Nephron progenitor cell (in vitro differentiated cells): ENCODE results near the gene CNP.
"Not testable (repeated sequence)": the region's sequence is repeated elsewhere in the genome, so short reads cannot be mapped to it uniquely, and the experiment has no call there.

Experiments
- DNase-seq: peaks from one replicate; pipeline ENCODE4 v3.0.0; 2021
- H3K27ac Mint-ChIP-seq: 2 replicates; pipeline ENCODE4 v1.8.0; 2021; ENCODE audit warnings: mild to moderate bottlenecking, moderate library complexity, mixed read lengths
- H3K27me3 Mint-ChIP-seq: 2 replicates; pipeline ENCODE4 v1.8.0; 2021; ENCODE audit warnings: mild to moderate bottlenecking, low read depth, mixed read lengths; ENCODE audit not compliant: poor library complexity
- H3K36me3 Mint-ChIP-seq: 2 replicates; pipeline ENCODE4 v1.8.0; 2021; ENCODE audit warnings: low read depth, mixed read lengths
- H3K4me1 Mint-ChIP-seq: 2 replicates; pipeline ENCODE4 v1.8.0; 2021; ENCODE audit warnings: mixed read lengths
- H3K4me3 Mint-ChIP-seq: 2 replicates; pipeline ENCODE4 v1.8.0; 2021; ENCODE audit warnings: mild to moderate bottlenecking, moderate library complexity, mixed read lengths
- H3K9me3 Mint-ChIP-seq: 2 replicates; pipeline ENCODE4 v1.8.0; 2021; ENCODE audit warnings: mild to moderate bottlenecking, moderate library complexity, mixed read lengths
- CTCF ChIP-seq: fragments of 200-600 bp; sonication (generic); IDR thresholded peaks from 2 replicates; pipeline ENCODE4 v1.5.0; 2021; ENCODE audit warnings: antibody characterized with exemption

Gene CNP

GRCh38 chr17:41919840-41920579 lies 46.6 kb upstream of the CNP start:
- no peak for TF ChIP-seq CTCF
- peak overlapping the region; percentile 79 for H3K27ac Mint-ChIP-seq
- H3K27me3 Mint-ChIP-seq = peaks cover 8% of the 10 kb centered on the region
- H3K36me3 Mint-ChIP-seq = peaks cover 5% of the 10 kb centered on the region
- H3K9me3 Mint-ChIP-seq = no peaks in the 10 kb centered on the region
- H3K4me1 Mint-ChIP-seq = peaks cover 60% of the 10 kb centered on the region
- DNase-seq = peak; percentile 13
- peak overlapping the region; percentile 89 for H3K4me3 Mint-ChIP-seq

DNA sequence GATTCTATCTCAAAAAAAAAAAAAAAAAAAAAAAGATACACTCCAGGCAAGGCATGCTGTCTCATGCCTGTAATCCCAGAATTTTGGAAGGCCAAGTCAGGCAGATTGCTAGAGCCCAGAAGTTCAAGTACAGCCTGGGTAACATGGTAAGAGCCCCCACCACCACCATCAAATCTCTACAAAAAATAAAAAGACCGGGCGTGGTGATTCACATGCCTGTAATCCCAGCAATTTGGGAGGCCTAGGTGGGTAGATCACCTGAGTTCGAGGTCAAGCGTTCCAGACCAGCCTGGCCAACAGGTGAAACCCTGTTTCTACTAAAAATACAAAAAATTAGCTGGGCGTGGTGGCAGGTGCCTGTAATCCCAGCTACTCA lies 46.0 kb upstream of the CNP start:
- Mint-ChIP-seq H3K36me3 (peaks cover 5% of the 10 kb centered on the region), H3K9me3 (no peaks in the 10 kb centered on the region), H3K4me3 (no peak overlapping the region), H3K27ac (no peak overlapping the region), H3K27me3 (peaks cover 8% of the 10 kb centered on the region), H3K4me1 (peaks cover 54% of the 10 kb centered on the region)
- DNase-seq = no peak
- no peak for TF ChIP-seq CTCF

- Mint-ChIP-seq H3K27ac (no peak overlapping the region), H3K9me3 (no peaks in the 10 kb centered on the region), H3K4me1 (peaks cover 43% of the 10 kb centered on the region), H3K27me3 (peaks cover 5% of the 10 kb centered on the region), H3K4me3 (no peak overlapping the region), H3K36me3 (no peaks in the 10 kb centered on the region)
- TF ChIP-seq CTCF = no peak
- DNase-seq = no peak
Measured at GRCh38 chr17:41925991-41926590, 40.5 kb upstream of the CNP start.

GRCh38 chr17:41928693-41929251 lies 37.8 kb upstream of the CNP start:
- Mint-ChIP-seq H3K27ac (no peak overlapping the region), H3K36me3 (no peaks in the 10 kb centered on the region), H3K4me3 (no peak overlapping the region), H3K27me3 (peaks cover 6% of the 10 kb centered on the region), H3K4me1 (peaks cover 41% of the 10 kb centered on the region), H3K9me3 (no peaks in the 10 kb centered on the region)
- no peak for DNase-seq
- TF ChIP-seq CTCF = no peak

DNA sequence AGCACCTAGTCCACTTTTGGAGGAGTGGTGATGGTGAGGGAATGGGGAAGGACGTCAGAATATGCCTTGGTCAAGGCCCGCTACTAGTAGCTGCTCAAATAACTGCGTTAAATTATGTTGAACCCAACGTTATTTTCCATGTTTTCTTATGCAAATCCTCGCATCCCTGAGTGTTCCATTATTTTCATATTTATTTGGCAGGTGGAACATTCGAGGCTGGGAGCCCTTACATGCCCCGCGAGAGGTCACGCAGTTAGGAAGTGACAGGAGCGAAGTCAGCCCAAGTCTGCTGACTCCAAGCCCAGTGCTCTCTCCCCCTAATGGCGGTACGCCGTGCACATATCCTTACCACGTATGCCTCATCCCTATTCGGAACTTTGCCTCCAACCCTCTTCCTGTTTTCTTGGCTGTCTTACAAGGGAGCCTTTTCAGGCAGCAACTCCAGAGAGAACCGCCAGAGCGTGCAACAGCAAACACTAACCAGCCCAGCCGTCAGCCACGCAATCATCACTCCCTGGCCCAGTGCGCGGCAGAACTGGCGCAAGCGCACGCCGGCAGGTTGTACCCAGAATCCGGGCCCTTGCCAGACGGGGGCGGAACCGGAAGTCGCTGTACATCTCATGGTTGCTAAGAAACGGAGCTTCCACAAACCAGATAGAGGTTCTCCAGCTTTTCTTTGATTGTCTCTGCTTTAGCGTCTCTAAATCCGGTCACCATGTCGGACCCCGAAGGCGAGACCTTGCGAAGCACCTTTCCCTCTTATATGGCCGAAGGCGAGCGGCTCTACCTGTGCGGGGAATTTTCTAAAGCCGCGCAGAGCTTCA lies 36.4 kb upstream of the CNP start, which contains the start of gene ODAD4:
TSS of gene ODAD4 (plus strand) at position 609 of the 824 bp plus-strand sequence. CDS start at position 716, 107 bp downstream.
- Mint-ChIP-seq H3K36me3 (peaks cover under 1% of the 10 kb centered on the region), H3K4me1 (peaks cover 33% of the 10 kb centered on the region), H3K9me3 (no peaks in the 10 kb centered on the region), H3K27me3 (peaks cover 4% of the 10 kb centered on the region), H3K27ac (peak within 1 kb of the TSS; percentile 99), H3K4me3 (peak within 1 kb of the TSS; percentile 94)
- peak; percentile 94 for DNase-seq
- no peak for TF ChIP-seq CTCF

DNA sequence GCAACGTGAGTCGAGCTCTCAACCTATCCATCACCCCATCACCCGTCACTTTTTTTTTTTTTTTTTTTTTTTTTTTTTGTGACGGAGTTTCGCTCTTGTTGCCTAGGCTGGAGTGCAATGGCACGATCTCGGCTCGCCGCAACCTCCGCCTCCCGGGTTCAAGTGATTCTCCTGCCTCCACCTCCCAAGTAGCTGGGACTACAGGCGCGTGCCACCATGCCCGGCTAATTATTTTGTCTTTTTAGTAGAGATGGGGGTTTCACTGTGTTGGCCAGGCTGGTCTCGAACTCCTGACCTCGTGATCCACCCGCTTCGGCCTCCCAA lies 35.8 kb upstream of the CNP start:
- not testable (repeated sequence) for DNase-seq, H3K9me3 Mint-ChIP-seq, H3K36me3 Mint-ChIP-seq, H3K27me3 Mint-ChIP-seq
- H3K4me1 Mint-ChIP-seq = peaks cover 33% of the 10 kb centered on the region
- H3K4me3 Mint-ChIP-seq = peak overlapping the region; percentile 94
- peak overlapping the region; percentile 99 for H3K27ac Mint-ChIP-seq

DNA sequence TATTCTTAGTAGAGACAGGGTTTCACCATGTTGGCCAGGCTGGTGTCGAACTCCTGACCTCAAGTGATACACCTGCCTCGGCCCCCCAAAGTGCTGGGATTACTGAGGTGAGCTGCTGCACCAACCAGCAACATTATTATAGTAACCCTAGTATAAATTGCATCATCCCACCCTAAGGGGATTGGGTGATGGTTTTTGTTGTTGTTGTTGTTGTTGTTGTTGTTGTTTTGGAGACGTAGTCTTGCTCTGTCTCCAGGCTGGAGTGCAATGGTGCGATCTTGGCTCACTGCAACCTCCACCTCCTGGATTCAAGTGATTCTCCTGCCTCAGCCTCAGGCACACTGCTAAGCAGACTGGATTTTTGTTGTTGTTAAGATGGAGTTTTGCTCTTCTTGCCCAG lies 34.9 kb upstream of the CNP start:
- H3K36me3 Mint-ChIP-seq, H3K9me3 Mint-ChIP-seq, H3K27ac Mint-ChIP-seq, DNase-seq, H3K27me3 Mint-ChIP-seq: not testable (repeated sequence)
- Mint-ChIP-seq H3K4me3 (peak overlapping the region; percentile 94), H3K4me1 (peaks cover 33% of the 10 kb centered on the region)
